Hepatocyte (in vitro differentiated cells): Measurements from ENCODE around the gene GRM8.

ENCODE experiments used
- EZH2 ChIP-seq: fragments of 200-600 bp; sonication (generic); IDR thresholded peaks from 2 replicates; pipeline ENCODE4 v1.6.1; 2016; ENCODE audit warnings: antibody characterized with exemption, mild to moderate bottlenecking, borderline replicate concordance
- TF ChIP-seq, protein P1 (sequence below): fragments of 200-600 bp; sonication (generic); IDR thresholded peaks from 2 replicates; pipeline ENCODE4 v1.5.1; 2016; ENCODE audit warnings: antibody characterized with exemption, mild to moderate bottlenecking; ENCODE audit not compliant: poor library complexity

DNA sequence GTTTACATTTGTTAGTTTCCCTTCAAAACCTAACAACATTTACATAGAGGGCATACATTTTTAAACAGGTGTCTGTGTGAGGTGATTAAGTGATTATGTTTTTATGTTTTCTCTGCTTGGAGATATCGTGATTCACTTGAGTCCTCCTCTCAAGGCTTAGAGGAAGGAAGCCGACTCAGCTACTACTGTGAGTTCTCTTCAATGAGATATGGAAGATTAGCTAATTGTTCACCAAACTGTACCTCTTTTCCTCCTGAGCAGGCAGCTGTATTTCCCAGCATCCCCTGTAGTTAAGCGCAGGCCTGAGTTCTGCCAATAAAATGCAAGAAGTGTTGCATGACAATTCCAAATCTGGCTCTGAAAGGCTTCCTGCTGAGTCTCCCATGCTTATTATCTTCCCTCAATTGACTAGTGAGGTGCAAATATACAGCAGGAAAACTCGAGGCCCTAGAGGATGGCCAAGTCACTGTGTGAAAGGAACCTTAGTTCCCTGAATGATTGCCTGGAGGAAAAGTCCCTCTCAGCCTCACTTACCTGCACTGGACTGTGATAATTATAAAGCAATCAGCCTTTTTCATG, 528.7 kb downstream of the GRM8 start:
- no peak for TF ChIP-seq EZH2
- TF ChIP-seq, protein P1, sequence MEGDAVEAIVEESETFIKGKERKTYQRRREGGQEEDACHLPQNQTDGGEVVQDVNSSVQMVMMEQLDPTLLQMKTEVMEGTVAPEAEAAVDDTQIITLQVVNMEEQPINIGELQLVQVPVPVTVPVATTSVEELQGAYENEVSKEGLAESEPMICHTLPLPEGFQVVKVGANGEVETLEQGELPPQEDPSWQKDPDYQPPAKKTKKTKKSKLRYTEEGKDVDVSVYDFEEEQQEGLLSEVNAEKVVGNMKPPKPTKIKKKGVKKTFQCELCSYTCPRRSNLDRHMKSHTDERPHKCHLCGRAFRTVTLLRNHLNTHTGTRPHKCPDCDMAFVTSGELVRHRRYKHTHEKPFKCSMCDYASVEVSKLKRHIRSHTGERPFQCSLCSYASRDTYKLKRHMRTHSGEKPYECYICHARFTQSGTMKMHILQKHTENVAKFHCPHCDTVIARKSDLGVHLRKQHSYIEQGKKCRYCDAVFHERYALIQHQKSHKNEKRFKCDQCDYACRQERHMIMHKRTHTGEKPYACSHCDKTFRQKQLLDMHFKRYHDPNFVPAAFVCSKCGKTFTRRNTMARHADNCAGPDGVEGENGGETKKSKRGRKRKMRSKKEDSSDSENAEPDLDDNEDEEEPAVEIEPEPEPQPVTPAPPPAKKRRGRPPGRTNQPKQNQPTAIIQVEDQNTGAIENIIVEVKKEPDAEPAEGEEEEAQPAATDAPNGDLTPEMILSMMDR: no peak
